ENCODE results near the gene FAT1.

GRCh38 chr4:186723292-186724057 is at the start of gene FAT1:
- no peak for TF ChIP-seq CTCF (IDR thresholded peaks at IDR 0.05; ENCODE audit: low read length)
- TF ChIP-seq EZH2 (optimal IDR thresholded peaks at IDR 0.05; ENCODE audit: low read depth, low read length), result no peak
